ENCODE results near the gene RRBP1.

The RRBP1 gene

GRCh38 chr20:17624070-17624469 lies 58.0 kb downstream of the RRBP1 start:
- Histone ChIP-seq H3K79me2 (ENCODE audit: insufficient read depth, low read length) (no peaks in the 10 kb centered on the region), H3K9me2 (replicated peaks; ENCODE audit: low read depth, low read length) (no peaks in the 10 kb centered on the region), H3K4me2 (ENCODE audit: low read depth, low read length, poor library complexity, severe bottlenecking) (no peak overlapping the region), H3K27me3 (ENCODE audit: insufficient read depth, low read length, poor library complexity, severe bottlenecking) (no peaks in the 10 kb centered on the region), H3K36me3 (ENCODE audit: insufficient read depth, low read length) (peaks cover 86% of the 10 kb centered on the region; the same call in 1 of the 2 replicates), H3K9ac (ENCODE audit: low read depth, low read length, poor library complexity, severe bottlenecking) (no peak overlapping the region), H2AFZ (ENCODE audit: low read length) (no peak overlapping the region), H3F3A (ENCODE audit: low read depth) (no peaks in the 10 kb centered on the region), H3K9me3 (ENCODE audit: insufficient read depth, low read depth, low read length) (no peaks in the 10 kb centered on the region), H4K20me1 (ENCODE audit: insufficient read depth, low read length, poor library complexity, severe bottlenecking) (no peaks in the 10 kb centered on the region), H3K4me1 (ENCODE audit: insufficient read depth, low read length, poor library complexity, severe bottlenecking) (no peaks in the 10 kb centered on the region), H3K4me3 (ENCODE audit: low read length, poor library complexity, severe bottlenecking) (no peak overlapping the region)
- TF ChIP-seq, protein P1, sequence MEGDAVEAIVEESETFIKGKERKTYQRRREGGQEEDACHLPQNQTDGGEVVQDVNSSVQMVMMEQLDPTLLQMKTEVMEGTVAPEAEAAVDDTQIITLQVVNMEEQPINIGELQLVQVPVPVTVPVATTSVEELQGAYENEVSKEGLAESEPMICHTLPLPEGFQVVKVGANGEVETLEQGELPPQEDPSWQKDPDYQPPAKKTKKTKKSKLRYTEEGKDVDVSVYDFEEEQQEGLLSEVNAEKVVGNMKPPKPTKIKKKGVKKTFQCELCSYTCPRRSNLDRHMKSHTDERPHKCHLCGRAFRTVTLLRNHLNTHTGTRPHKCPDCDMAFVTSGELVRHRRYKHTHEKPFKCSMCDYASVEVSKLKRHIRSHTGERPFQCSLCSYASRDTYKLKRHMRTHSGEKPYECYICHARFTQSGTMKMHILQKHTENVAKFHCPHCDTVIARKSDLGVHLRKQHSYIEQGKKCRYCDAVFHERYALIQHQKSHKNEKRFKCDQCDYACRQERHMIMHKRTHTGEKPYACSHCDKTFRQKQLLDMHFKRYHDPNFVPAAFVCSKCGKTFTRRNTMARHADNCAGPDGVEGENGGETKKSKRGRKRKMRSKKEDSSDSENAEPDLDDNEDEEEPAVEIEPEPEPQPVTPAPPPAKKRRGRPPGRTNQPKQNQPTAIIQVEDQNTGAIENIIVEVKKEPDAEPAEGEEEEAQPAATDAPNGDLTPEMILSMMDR (conservative IDR thresholded peaks at IDR 0.05; ENCODE audit: low read length) = no peak
- TF ChIP-seq EZH2phosphoT487 (IDR thresholded peaks at IDR 0.05; ENCODE audit: borderline replicate concordance) = no peak

DNA sequence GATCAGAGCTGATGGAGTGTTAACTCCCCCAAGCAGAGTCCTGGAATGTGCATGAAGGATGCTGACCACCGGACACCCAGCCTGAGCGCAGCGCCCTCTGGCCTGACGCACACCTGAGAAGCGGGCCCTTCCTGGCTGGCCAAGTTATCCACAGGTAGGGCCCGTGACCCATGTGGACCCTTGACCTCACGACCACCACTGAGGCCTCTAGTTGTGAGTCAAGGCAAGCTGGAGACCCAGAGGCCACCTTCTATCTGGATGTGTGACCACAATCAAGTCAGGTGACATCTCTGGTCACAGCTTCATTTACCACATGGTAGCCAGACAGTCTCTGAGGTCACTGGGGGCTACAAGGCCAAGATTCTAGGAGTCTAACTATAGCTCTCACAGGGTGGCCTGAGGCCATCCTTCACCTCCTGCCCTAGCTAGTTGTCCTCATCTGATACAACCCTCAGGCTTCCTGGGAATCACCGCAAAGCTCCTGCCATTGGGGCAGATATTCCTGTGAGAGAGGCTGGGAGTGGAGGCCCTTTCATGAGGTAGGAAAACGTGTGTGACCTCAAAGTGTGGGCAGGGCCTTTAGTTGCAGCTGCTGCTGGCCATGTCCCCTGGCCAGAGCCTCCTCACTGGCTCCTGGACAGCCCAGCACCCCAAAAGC lies 59.1 kb downstream of the RRBP1 start:
- H3K4me1 ChIP-seq (ENCODE audit: insufficient read depth, low read length, poor library complexity, severe bottlenecking) = no peaks in the 10 kb centered on the region
- no peak for TF ChIP-seq EZH2phosphoT487 (IDR thresholded peaks at IDR 0.05; ENCODE audit: borderline replicate concordance)
- TF ChIP-seq, protein P1 (conservative IDR thresholded peaks at IDR 0.05; ENCODE audit: low read length) = no peak
- no peak overlapping the region for H3K4me3 ChIP-seq (ENCODE audit: low read length, poor library complexity, severe bottlenecking)
- peaks cover 89% of the 10 kb centered on the region; the same call in 1 of the 2 replicates for H3K36me3 ChIP-seq (ENCODE audit: insufficient read depth, low read length)
- no peaks in the 10 kb centered on the region for H4K20me1 ChIP-seq (ENCODE audit: insufficient read depth, low read length, poor library complexity, severe bottlenecking)
- no peak overlapping the region for H2AFZ ChIP-seq (ENCODE audit: low read length)
- no peaks in the 10 kb centered on the region for H3K9me2 ChIP-seq (replicated peaks; ENCODE audit: low read depth, low read length)
- no peak overlapping the region for H3K4me2 ChIP-seq (ENCODE audit: low read depth, low read length, poor library complexity, severe bottlenecking)
- H3K9me3 ChIP-seq (ENCODE audit: insufficient read depth, low read depth, low read length) = no peaks in the 10 kb centered on the region
- no peaks in the 10 kb centered on the region for H3K79me2 ChIP-seq (ENCODE audit: insufficient read depth, low read length)
- H3K9ac ChIP-seq (ENCODE audit: low read depth, low read length, poor library complexity, severe bottlenecking) = no peak overlapping the region
- H3F3A ChIP-seq (ENCODE audit: low read depth) = no peaks in the 10 kb centered on the region
- H3K27me3 ChIP-seq (ENCODE audit: insufficient read depth, low read length, poor library complexity, severe bottlenecking) = no peaks in the 10 kb centered on the region

GRCh38 chr20:17622086-17622850 lies 59.8 kb downstream of the RRBP1 start:
- no peak overlapping the region for H2AFZ ChIP-seq (ENCODE audit: low read length)
- H3K9me2 ChIP-seq (replicated peaks; ENCODE audit: low read depth, low read length) = no peaks in the 10 kb centered on the region
- no peaks in the 10 kb centered on the region for H3K9me3 ChIP-seq (ENCODE audit: insufficient read depth, low read depth, low read length)
- TF ChIP-seq, protein P1 (conservative IDR thresholded peaks at IDR 0.05; ENCODE audit: low read length) = no peak
- no peak for TF ChIP-seq EZH2phosphoT487 (IDR thresholded peaks at IDR 0.05; ENCODE audit: borderline replicate concordance)
- H3K79me2 ChIP-seq (ENCODE audit: insufficient read depth, low read length) = no peaks in the 10 kb centered on the region
- no peaks in the 10 kb centered on the region for H3K4me1 ChIP-seq (ENCODE audit: insufficient read depth, low read length, poor library complexity, severe bottlenecking)
- H3F3A ChIP-seq (ENCODE audit: low read depth) = no peaks in the 10 kb centered on the region
- peaks cover 88% of the 10 kb centered on the region; the same call in 1 of the 2 replicates for H3K36me3 ChIP-seq (ENCODE audit: insufficient read depth, low read length)
- H3K4me2 ChIP-seq (ENCODE audit: low read depth, low read length, poor library complexity, severe bottlenecking) = no peak overlapping the region
- H3K9ac ChIP-seq (ENCODE audit: low read depth, low read length, poor library complexity, severe bottlenecking) = no peak overlapping the region
- no peaks in the 10 kb centered on the region for H4K20me1 ChIP-seq (ENCODE audit: insufficient read depth, low read length, poor library complexity, severe bottlenecking)
- H3K27me3 ChIP-seq (ENCODE audit: insufficient read depth, low read length, poor library complexity, severe bottlenecking) = no peaks in the 10 kb centered on the region
- H3K4me3 ChIP-seq (ENCODE audit: low read length, poor library complexity, severe bottlenecking) = no peak overlapping the region
